ENCODE data around the gene SGSH. TPM values are rescaled to one million over a fixed set of nuclear protein-coding genes. Genes with fewer than 3 reads are reported as not detected.

The SGSH gene
- total RNA-seq, 1 experiment from 2014 or later = 33.4 TPM

DNA sequence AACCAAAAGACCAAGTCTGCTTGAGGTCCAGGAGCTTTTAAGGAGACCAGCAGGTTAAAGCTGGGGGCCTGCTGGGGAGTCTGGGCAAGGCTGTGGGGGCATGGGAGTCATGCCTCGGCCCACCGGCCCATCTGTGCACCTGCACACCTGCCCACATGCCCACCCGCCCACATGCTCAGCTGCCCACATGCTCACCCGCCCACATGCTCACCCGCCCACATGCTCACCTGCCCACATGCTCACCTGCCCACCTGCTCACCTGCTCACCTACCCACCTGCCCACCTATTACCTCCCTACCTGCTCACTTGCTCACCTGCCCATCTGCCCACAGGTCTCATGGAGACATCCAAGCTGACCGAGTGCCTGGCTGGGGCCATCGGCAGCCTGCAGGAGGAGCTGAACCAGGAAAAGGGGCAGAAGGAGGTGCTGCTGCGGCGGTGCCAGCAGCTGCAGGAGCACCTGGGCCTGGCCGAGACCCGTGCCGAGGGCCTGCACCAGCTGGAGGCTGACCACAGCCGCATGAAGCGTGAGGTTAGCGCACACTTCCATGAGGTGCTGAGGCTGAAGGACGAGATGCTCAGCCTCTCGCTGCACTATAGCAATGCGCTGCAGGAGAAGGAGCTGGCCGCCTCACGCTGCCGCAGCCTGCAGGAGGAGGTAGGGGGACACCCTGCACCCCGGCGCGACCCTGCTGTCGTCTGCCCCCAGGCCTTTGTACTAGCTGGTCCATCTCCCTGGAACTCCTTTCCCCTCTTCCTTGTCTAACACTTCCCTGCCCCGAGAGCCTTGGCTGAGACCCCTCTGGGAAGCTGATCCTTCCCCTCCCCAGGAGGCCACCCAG is 36.3 kb downstream of the SGSH start:
- Histone ChIP-seq H3K36me3 (ENCODE audit: insufficient read depth, low read length, poor library complexity, severe bottlenecking) (no peaks in the 10 kb centered on the region), H3K4me1 (ENCODE audit: insufficient read depth, low read length, poor library complexity, severe bottlenecking) (no peaks in the 10 kb centered on the region), H3K27me3 (replicated peaks; ENCODE audit: insufficient read depth, low read depth, low read length, poor library complexity) (no peaks in the 10 kb centered on the region), H3K4me3 (ENCODE audit: low read depth, low read length, poor library complexity, severe bottlenecking) (no peak overlapping the region), H3K27ac (ENCODE audit: low read depth, low read length, poor library complexity, severe bottlenecking) (no peak overlapping the region), H3K9me3 (ENCODE audit: low read depth, low read length, poor library complexity, severe bottlenecking) (no peaks in the 10 kb centered on the region)
- TF ChIP-seq, protein P1, sequence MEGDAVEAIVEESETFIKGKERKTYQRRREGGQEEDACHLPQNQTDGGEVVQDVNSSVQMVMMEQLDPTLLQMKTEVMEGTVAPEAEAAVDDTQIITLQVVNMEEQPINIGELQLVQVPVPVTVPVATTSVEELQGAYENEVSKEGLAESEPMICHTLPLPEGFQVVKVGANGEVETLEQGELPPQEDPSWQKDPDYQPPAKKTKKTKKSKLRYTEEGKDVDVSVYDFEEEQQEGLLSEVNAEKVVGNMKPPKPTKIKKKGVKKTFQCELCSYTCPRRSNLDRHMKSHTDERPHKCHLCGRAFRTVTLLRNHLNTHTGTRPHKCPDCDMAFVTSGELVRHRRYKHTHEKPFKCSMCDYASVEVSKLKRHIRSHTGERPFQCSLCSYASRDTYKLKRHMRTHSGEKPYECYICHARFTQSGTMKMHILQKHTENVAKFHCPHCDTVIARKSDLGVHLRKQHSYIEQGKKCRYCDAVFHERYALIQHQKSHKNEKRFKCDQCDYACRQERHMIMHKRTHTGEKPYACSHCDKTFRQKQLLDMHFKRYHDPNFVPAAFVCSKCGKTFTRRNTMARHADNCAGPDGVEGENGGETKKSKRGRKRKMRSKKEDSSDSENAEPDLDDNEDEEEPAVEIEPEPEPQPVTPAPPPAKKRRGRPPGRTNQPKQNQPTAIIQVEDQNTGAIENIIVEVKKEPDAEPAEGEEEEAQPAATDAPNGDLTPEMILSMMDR (conservative IDR thresholded peaks at IDR 0.05; ENCODE audit: low read depth, low read length) = no peak
- no peak for TF ChIP-seq EZH2 (IDR thresholded peaks at IDR 0.05; ENCODE audit: borderline replicate concordance, low read depth, low read length, poor library complexity, severe bottlenecking)
- intact Hi-C loops (cut with micrococcal nuclease; ENCODE audit: unreplicated experiment) = no loop called here
- POLR2A ChIA-PET (ENCODE audit: low non-redundant PET) = no interaction called here
- no TSS peak for BruUV-seq (replicated peaks)
- CTCF ChIA-PET = interaction anchor here (0.5 to 0.6 kb wide), 3 partner anchors 16 to 438 kb away, joined by 5 to 9 read pairs (median 5); no protein-coding TSS in a partner anchor
- no peak for DNase-seq (ENCODE audit: low spot score)

DNA sequence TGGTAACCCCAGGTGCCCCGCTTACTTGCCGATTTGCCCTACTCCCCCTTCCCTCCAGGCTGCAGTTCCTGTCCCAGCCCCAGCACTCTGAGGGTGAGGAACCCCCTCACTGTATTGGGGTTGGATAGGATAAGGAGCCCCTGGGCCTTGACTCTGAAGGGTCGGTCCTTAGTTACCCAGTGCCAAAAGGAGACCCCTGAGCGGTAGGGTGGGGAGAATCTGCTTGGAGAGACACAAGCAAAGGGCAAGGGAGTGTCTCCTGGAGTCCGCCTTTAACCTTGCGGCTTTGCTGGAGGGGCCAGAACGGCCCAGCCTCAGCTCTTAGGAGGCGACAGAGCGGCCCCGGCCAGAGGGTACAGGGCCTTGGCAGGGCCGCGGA is 37.3 kb downstream of the SGSH start:
- DNase-seq (ENCODE audit: low spot score) = no peak
- H3K9me3 ChIP-seq (ENCODE audit: low read depth, low read length, poor library complexity, severe bottlenecking) = no peaks in the 10 kb centered on the region
- ChIA-PET CTCF (interaction anchor here (0.5 to 0.6 kb wide), 2 partner anchors 97 to 437 kb away, joined by 9 to 13 read pairs; no protein-coding TSS in a partner anchor), POLR2A (ENCODE audit: low non-redundant PET) (no interaction called here)
- no peak overlapping the region for H3K4me3 ChIP-seq (ENCODE audit: low read depth, low read length, poor library complexity, severe bottlenecking)
- no TSS peak for BruUV-seq (replicated peaks)
- H3K27ac ChIP-seq (ENCODE audit: low read depth, low read length, poor library complexity, severe bottlenecking) = no peak overlapping the region
- intact Hi-C loops (cut with micrococcal nuclease; ENCODE audit: unreplicated experiment) = no loop called here
- H3K4me1 ChIP-seq (ENCODE audit: insufficient read depth, low read length, poor library complexity, severe bottlenecking) = no peaks in the 10 kb centered on the region
- no peaks in the 10 kb centered on the region for H3K27me3 ChIP-seq (replicated peaks; ENCODE audit: insufficient read depth, low read depth, low read length, poor library complexity)
- TF ChIP-seq EZH2 (IDR thresholded peaks at IDR 0.05; ENCODE audit: borderline replicate concordance, low read depth, low read length, poor library complexity, severe bottlenecking) = no peak
- TF ChIP-seq, protein P1 (conservative IDR thresholded peaks at IDR 0.05; ENCODE audit: low read depth, low read length) = no peak
- H3K36me3 ChIP-seq (ENCODE audit: insufficient read depth, low read length, poor library complexity, severe bottlenecking) = no peaks in the 10 kb centered on the region

DNA sequence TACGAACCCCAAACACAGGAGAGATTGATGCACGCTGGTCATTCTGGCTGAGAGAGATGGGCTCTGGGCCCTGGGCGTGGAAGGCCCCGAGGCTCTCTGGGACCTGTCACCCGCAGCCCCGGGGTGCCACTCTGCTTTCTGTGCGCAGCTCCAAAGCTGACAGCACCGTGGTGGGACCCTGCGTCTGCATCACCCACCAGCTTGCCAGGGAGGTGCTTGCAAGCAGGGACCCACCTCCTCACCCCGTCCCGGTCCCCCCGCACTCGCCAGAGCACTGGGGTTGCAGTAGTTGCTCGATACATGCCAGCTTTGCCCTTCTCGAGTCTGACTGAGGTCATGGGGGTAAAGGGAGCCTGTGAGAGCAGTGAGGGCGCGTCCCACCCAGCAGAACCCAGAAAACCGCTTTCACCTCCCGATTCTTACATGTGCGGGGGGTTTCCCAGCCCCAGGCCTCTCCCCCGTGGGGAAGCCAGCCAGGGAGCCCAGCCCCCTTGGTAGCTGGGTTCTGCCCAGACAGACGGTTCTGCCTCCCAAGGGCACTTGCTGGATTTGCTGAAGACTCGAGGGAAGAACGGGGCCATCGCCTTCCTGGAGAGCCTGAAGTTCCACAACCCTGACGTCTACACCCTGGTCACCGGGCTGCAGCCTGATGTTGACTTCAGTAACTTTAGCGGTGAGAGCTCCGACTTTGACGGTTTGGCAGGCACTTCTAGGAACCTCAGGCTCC is 37.9 kb downstream of the SGSH start:
- no peak for DNase-seq (ENCODE audit: low spot score)
- no peak for TF ChIP-seq EZH2 (IDR thresholded peaks at IDR 0.05; ENCODE audit: borderline replicate concordance, low read depth, low read length, poor library complexity, severe bottlenecking)
- TF ChIP-seq, protein P1 (conservative IDR thresholded peaks at IDR 0.05; ENCODE audit: low read depth, low read length) = no peak
- Histone ChIP-seq H3K4me1 (ENCODE audit: insufficient read depth, low read length, poor library complexity, severe bottlenecking) (no peaks in the 10 kb centered on the region), H3K27ac (ENCODE audit: low read depth, low read length, poor library complexity, severe bottlenecking) (no peak overlapping the region), H3K36me3 (ENCODE audit: insufficient read depth, low read length, poor library complexity, severe bottlenecking) (no peaks in the 10 kb centered on the region), H3K9me3 (ENCODE audit: low read depth, low read length, poor library complexity, severe bottlenecking) (no peaks in the 10 kb centered on the region), H3K4me3 (ENCODE audit: low read depth, low read length, poor library complexity, severe bottlenecking) (no peak overlapping the region), H3K27me3 (replicated peaks; ENCODE audit: insufficient read depth, low read depth, low read length, poor library complexity) (no peaks in the 10 kb centered on the region)
- intact Hi-C loops (cut with micrococcal nuclease; ENCODE audit: unreplicated experiment) = no loop called here
- CTCF ChIA-PET = interaction anchor here (0.6 kb wide), 1 partner anchor 97 kb away, joined by 13 read pairs; no protein-coding TSS in a partner anchor
- BruUV-seq (replicated peaks) = no TSS peak
- POLR2A ChIA-PET (ENCODE audit: low non-redundant PET) = no interaction called here

All from A673 (cell line).